ENCODE data around the gene MYO3B. TPM values are rescaled to one million over a fixed set of nuclear protein-coding genes. Genes with fewer than 3 reads are reported as not detected.
"Not testable (repeated sequence)": the region's sequence is repeated elsewhere in the genome, so short reads cannot be mapped to it uniquely, and the experiment has no call there.

MYO3B gene
- total RNA-seq, 1 donor from 2014 or later: 13.7 TPM

- H3K27me3 Mint-ChIP-seq (ENCODE audit: low read depth); intact Hi-C loops (cut with micrococcal nuclease); H3K36me3 Mint-ChIP-seq (ENCODE audit: low read depth); H3K4me3 Mint-ChIP-seq (ENCODE audit: low read depth); DNase-seq (ENCODE audit: low spot score); H3K4me1 Mint-ChIP-seq (ENCODE audit: low read depth); H3K9me3 Mint-ChIP-seq; H3K27ac Mint-ChIP-seq: not testable (repeated sequence)
Observed at GRCh38 chr2:170263728-170264521, 86.0 kb downstream of the MYO3B start.

- H3K4me3 Mint-ChIP-seq (ENCODE audit: low read depth): no peak overlapping the region
- H3K27ac Mint-ChIP-seq: no peak overlapping the region
- DNase-seq (ENCODE audit: low spot score): no peak
- no peaks in the 10 kb centered on the region for H3K36me3 Mint-ChIP-seq (ENCODE audit: low read depth)
- H3K27me3 Mint-ChIP-seq (ENCODE audit: low read depth): peaks cover 12% of the 10 kb centered on the region
- H3K4me1 Mint-ChIP-seq (ENCODE audit: low read depth): no peaks in the 10 kb centered on the region
- no peaks in the 10 kb centered on the region for H3K9me3 Mint-ChIP-seq
- intact Hi-C loops (cut with micrococcal nuclease): no loop called here
Observed at GRCh38 chr2:170264522-170264860, 86.5 kb downstream of the MYO3B start.

DNA sequence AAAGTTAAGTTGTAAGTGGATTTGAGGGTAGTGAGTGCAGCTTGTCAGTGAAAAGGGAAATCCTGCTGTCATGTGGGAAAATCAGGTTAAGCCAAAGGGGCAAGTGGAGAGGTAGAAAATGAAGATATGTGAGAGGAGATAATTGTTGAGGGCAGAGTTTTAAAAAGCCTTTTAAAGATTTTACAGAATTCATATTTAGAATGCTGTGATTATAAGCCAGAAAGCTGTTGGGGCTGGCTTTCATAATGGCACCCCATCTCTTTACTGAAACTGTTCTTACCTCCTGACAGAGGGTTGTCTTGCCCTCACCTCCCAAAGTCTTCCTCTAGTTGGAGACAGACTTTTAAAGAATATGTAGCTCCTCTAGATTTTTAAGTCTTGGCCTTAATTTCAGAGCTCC is 86.9 kb downstream of the MYO3B start:
- Mint-ChIP-seq H3K27me3 (ENCODE audit: low read depth) (peaks cover 16% of the 10 kb centered on the region), H3K4me3 (ENCODE audit: low read depth) (no peak overlapping the region), H3K9me3 (no peaks in the 10 kb centered on the region), H3K27ac (no peak overlapping the region), H3K36me3 (ENCODE audit: low read depth) (no peaks in the 10 kb centered on the region), H3K4me1 (ENCODE audit: low read depth) (no peaks in the 10 kb centered on the region)
- no peak for DNase-seq (ENCODE audit: low spot score)
- intact Hi-C loops (cut with micrococcal nuclease): no loop called here

GRCh38 chr2:170265321-170265720 is 87.4 kb downstream of the MYO3B start:
- H3K27ac Mint-ChIP-seq: no peak overlapping the region

GRCh38 chr2:170266358-170266757 is 88.4 kb downstream of the MYO3B start:
- no peaks in the 10 kb centered on the region for H3K36me3 Mint-ChIP-seq (ENCODE audit: low read depth)
- peaks cover 23% of the 10 kb centered on the region for H3K27me3 Mint-ChIP-seq (ENCODE audit: low read depth)
- intact Hi-C loops (cut with micrococcal nuclease): no loop called here

More at GRCh38 chr2:170265321-170265720, 87.4 kb downstream of the MYO3B start:
- Mint-ChIP-seq H3K27me3 (ENCODE audit: low read depth) (peaks cover 19% of the 10 kb centered on the region), H3K4me1 (ENCODE audit: low read depth) (no peaks in the 10 kb centered on the region), H3K9me3 (no peaks in the 10 kb centered on the region), H3K36me3 (ENCODE audit: low read depth) (no peaks in the 10 kb centered on the region), H3K4me3 (ENCODE audit: low read depth) (no peak overlapping the region)
- intact Hi-C loops (cut with micrococcal nuclease): no loop called here
- DNase-seq (ENCODE audit: low spot score): no peak

GRCh38 chr2:170267071-170267470 is 89.1 kb downstream of the MYO3B start:
- intact Hi-C loops (cut with micrococcal nuclease): no loop called here
- Mint-ChIP-seq H3K36me3 (ENCODE audit: low read depth) (no peaks in the 10 kb centered on the region), H3K4me1 (ENCODE audit: low read depth) (no peaks in the 10 kb centered on the region)

More at GRCh38 chr2:170266358-170266757, 88.4 kb downstream of the MYO3B start:
- Mint-ChIP-seq H3K4me3 (ENCODE audit: low read depth) (no peak overlapping the region), H3K27ac (no peak overlapping the region), H3K9me3 (no peaks in the 10 kb centered on the region), H3K4me1 (ENCODE audit: low read depth) (no peaks in the 10 kb centered on the region)
- no peak for DNase-seq (ENCODE audit: low spot score)

GRCh38 chr2:170270278-170270864 is 92.4 kb downstream of the MYO3B start:
- Mint-ChIP-seq H3K36me3 (ENCODE audit: low read depth) (no peaks in the 10 kb centered on the region), H3K27ac (no peak overlapping the region), H3K4me1 (ENCODE audit: low read depth) (no peaks in the 10 kb centered on the region), H3K4me3 (ENCODE audit: low read depth) (no peak overlapping the region), H3K9me3 (no peaks in the 10 kb centered on the region), H3K27me3 (ENCODE audit: low read depth) (peaks cover 22% of the 10 kb centered on the region)
- intact Hi-C loops (cut with micrococcal nuclease): no loop called here
- DNase-seq (ENCODE audit: low spot score): no peak

More at GRCh38 chr2:170267071-170267470, 89.1 kb downstream of the MYO3B start:
- Mint-ChIP-seq H3K27me3 (ENCODE audit: low read depth) (peaks cover 23% of the 10 kb centered on the region), H3K9me3 (no peaks in the 10 kb centered on the region), H3K4me3 (ENCODE audit: low read depth) (no peak overlapping the region), H3K27ac (no peak overlapping the region)
- DNase-seq (ENCODE audit: low spot score): no peak

DNA sequence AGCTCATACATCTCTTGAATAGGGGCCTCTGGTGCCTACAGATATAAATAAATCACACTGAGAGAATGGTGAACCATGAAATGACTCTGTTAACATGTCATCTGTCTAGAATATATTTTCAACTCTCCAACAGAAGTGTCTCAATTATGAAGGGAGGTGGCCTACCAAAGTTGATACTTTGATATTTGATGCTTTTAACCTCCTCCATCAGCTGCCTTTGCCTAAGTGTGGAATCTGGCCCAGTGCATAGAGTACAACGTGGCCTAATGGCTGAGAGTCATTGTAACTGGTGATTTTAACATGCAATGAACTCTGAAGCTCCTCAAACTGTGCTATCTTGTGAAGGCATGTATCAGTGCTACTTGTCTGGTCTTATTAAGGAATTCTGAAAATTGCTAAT is 93.4 kb downstream of the MYO3B start:
- no peak for DNase-seq (ENCODE audit: low spot score)
- Mint-ChIP-seq H3K27ac (no peak overlapping the region), H3K27me3 (ENCODE audit: low read depth) (peaks cover 23% of the 10 kb centered on the region), H3K4me1 (ENCODE audit: low read depth) (no peaks in the 10 kb centered on the region), H3K4me3 (ENCODE audit: low read depth) (no peak overlapping the region), H3K9me3 (no peaks in the 10 kb centered on the region), H3K36me3 (ENCODE audit: low read depth) (no peaks in the 10 kb centered on the region)
- intact Hi-C loops (cut with micrococcal nuclease): no loop called here

DNA sequence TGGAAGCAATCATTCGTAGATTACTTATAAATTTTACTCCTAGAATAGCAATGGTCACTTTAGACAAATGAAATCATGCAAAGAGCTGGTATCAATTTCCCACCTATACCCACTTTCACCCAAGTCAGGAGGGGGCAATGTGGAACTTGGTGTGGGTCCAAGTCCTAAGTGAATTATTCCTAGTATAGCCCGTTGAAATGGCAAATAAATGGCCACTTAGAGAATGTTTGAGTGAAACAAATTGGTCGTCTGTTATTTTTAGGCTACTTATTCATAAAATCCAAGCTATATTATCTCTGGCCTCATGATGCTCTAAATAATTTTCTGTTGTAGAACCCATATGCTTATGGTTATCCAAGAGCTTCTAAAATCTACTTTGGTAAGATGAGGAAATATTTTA is 98.1 kb downstream of the MYO3B start:
- H3K27me3 Mint-ChIP-seq (ENCODE audit: low read depth): peaks cover 17% of the 10 kb centered on the region
- DNase-seq (ENCODE audit: low spot score): no peak
- H3K27ac Mint-ChIP-seq: no peak overlapping the region
- intact Hi-C loops (cut with micrococcal nuclease): no loop called here
- no peaks in the 10 kb centered on the region for H3K9me3 Mint-ChIP-seq
- no peaks in the 10 kb centered on the region for H3K36me3 Mint-ChIP-seq (ENCODE audit: low read depth)
- no peaks in the 10 kb centered on the region for H3K4me1 Mint-ChIP-seq (ENCODE audit: low read depth)
- no peak overlapping the region for H3K4me3 Mint-ChIP-seq (ENCODE audit: low read depth)

- Mint-ChIP-seq H3K27ac (no peak overlapping the region), H3K27me3 (ENCODE audit: low read depth) (peaks cover 27% of the 10 kb centered on the region), H3K9me3 (no peaks in the 10 kb centered on the region), H3K4me3 (ENCODE audit: low read depth) (no peak overlapping the region), H3K36me3 (ENCODE audit: low read depth) (no peaks in the 10 kb centered on the region), H3K4me1 (ENCODE audit: low read depth) (no peaks in the 10 kb centered on the region)
- DNase-seq (ENCODE audit: low spot score): no peak
- intact Hi-C loops (cut with micrococcal nuclease): no loop called here
Observed at GRCh38 chr2:170276925-170277629, 99.1 kb downstream of the MYO3B start.

DNA sequence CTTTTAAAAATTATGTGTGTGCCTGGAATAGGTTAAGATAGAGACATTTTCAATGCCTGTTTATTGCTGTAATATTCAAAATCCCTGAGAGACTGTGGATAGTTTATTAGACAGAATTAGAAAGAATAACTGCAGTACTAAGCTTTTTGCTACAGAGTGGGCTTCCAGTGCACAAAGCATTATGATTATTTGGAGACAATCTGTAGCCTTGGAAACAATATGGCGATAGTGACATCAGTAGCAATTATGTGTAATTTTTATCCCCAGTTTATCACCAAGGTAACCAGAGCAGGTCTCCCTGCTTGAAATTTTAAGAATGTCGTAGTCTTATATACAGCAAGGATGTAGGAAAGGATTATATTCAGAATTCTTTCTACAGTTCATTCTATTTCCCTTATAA is 100.0 kb downstream of the MYO3B start:
- H3K27ac Mint-ChIP-seq: no peak overlapping the region
- intact Hi-C loops (cut with micrococcal nuclease): no loop called here
- no peak for DNase-seq (ENCODE audit: low spot score)
- no peaks in the 10 kb centered on the region for H3K4me1 Mint-ChIP-seq (ENCODE audit: low read depth)
- H3K36me3 Mint-ChIP-seq (ENCODE audit: low read depth): no peaks in the 10 kb centered on the region
- no peaks in the 10 kb centered on the region for H3K9me3 Mint-ChIP-seq
- H3K27me3 Mint-ChIP-seq (ENCODE audit: low read depth): peaks cover 33% of the 10 kb centered on the region
- no peak overlapping the region for H3K4me3 Mint-ChIP-seq (ENCODE audit: low read depth)

- H3K4me3 Mint-ChIP-seq (ENCODE audit: low read depth); H3K4me1 Mint-ChIP-seq (ENCODE audit: low read depth); DNase-seq (ENCODE audit: low spot score); H3K36me3 Mint-ChIP-seq (ENCODE audit: low read depth); H3K27ac Mint-ChIP-seq; H3K9me3 Mint-ChIP-seq; intact Hi-C loops (cut with micrococcal nuclease): not testable (repeated sequence)
- peaks cover 41% of the 10 kb centered on the region for H3K27me3 Mint-ChIP-seq (ENCODE audit: low read depth)
Observed at GRCh38 chr2:170279615-170280014, 101.7 kb downstream of the MYO3B start.

DNA sequence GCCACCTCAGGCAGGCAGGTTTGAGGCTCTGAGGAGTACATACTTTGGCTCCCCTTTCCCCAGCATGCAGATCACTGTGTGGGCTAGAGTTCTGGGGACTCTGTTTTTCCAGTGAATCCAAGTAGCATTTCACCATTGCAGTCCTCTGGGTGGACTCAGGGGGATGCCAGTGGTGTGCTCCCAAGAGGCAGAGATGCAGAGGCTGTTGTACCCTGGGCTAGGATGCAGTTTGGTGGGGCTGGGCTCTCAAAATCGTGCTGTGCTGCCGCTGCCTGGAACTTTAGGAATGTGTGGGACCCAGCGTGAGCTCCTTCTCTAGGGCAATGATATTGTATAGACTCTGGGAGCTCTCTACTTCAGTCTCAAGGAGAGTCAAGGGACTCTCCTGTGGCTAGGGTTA is 104.9 kb downstream of the MYO3B start:
- DNase-seq (ENCODE audit: low spot score): no peak
- Mint-ChIP-seq H3K36me3 (ENCODE audit: low read depth) (no peaks in the 10 kb centered on the region), H3K9me3 (no peaks in the 10 kb centered on the region), H3K4me3 (ENCODE audit: low read depth) (no peak overlapping the region), H3K27me3 (ENCODE audit: low read depth) (peaks cover 52% of the 10 kb centered on the region), H3K4me1 (ENCODE audit: low read depth) (no peaks in the 10 kb centered on the region), H3K27ac (no peak overlapping the region)
- intact Hi-C loops (cut with micrococcal nuclease): no loop called here

All from activated T-helper 2 cell treated with anti-CD3 and anti-CD28 coated beads, Interferon-gamma antibody, Interleukin-2, Interleukin-4, amounts not matched to agents 10 μg/mL and 5 μg/mL and 100 μg/mL, durations not matched to agents 14 hours and 24 hours and 36 hours (primary cell).